HepG2 (cell line): Measurements from ENCODE around the gene IL6R. TPM values are rescaled to one million over a fixed set of nuclear protein-coding genes. Genes with fewer than 3 reads are reported as not detected.

Experiments used
- AFF4 ChIP-seq: sonication (generic); formaldehyde crosslinking; IDR thresholded peaks from 2 replicates; pipeline ENCODE4 v1.4.0; 2020; ENCODE audit warnings: missing genetic modification reagents
- MED13 ChIP-seq: sonication (generic); formaldehyde crosslinking; IDR thresholded peaks from 2 replicates; pipeline ENCODE4 v1.5.0; 2020; ENCODE audit warnings: missing genetic modification reagents
- MED8 ChIP-seq: sonication (generic); formaldehyde crosslinking; IDR thresholded peaks from 2 replicates; pipeline ENCODE4 v1.8.1; 2023; ENCODE audit warnings: mild to moderate bottlenecking, missing genetic modification reagents; ENCODE audit not compliant: insufficient replicate concordance
- NONO ChIP-seq, 2 experiments: fragments of 450-650 bp in 1 of 2; sonication (generic) in 1 of 2; formaldehyde crosslinking in 1 of 2; IDR thresholded peaks in 1 of 2; conservative IDR thresholded peaks in 1 of 2; 2 replicates each; pipeline versions ENCODE4 v1.6.1 to v1.8.0; 2017 to 2022; ENCODE audit warnings: mild to moderate bottlenecking in 1 of 2, missing genetic modification reagents in 1 of 2, moderate library complexity in 1 of 2
- SAFB2 ChIP-seq: sonication (generic); formaldehyde crosslinking; IDR thresholded peaks from 2 replicates; pipeline ENCODE4 v1.5.1; 2020; ENCODE audit warnings: missing genetic modification reagents, low read depth, mild to moderate bottlenecking, borderline replicate concordance
- THAP11 ChIP-seq: IDR thresholded peaks from 2 replicates; pipeline ENCODE4 v1.6.1; 2016; ENCODE audit warnings: missing biosample characterization, missing genetic modification reagents
- ZNF12 ChIP-seq: sonication (generic); formaldehyde crosslinking; IDR thresholded peaks from 2 replicates; pipeline ENCODE4 v1.5.0; 2020; ENCODE audit warnings: missing genetic modification reagents
- polyA plus RNA-seq, 8 experiments: library from polyadenylated mRNA; depleted of rRNA in 3 of 8; stranded (reverse) in 7 of 8; unstranded in 1 of 8; fragments of >200 nt; fragmentation: Illumina TruSeq in 4 of 8; extraction: Trizol in 4 of 8; gene quantifications; 2 replicates each; pipeline versions ENCODE4 v1.2.1 to v1.2.3, GENCODE V29; 2011 to 2016; ENCODE audit warnings: low read depth in 4 of 8, missing spikeins in 1 of 8, mixed read lengths in 1 of 8; ENCODE audit not compliant: insufficient read depth in 1 of 8
- total RNA-seq, 5 experiments: library from RNA; depleted of rRNA; stranded (reverse); fragments of >200 nt; fragmentation: Illumina TruSeq; extraction: Trizol; gene quantifications; 2 replicates each; pipeline ENCODE4 v1.2.3, GENCODE V29; 2016; ENCODE audit warnings: low read depth in 1 of 5
- TF ChIP-seq, protein P1 (sequence below): sonication (generic); formaldehyde crosslinking; IDR thresholded peaks from 2 replicates; pipeline ENCODE4 v1.4.0; 2020; ENCODE audit warnings: mild to moderate bottlenecking, missing genetic modification reagents, borderline replicate concordance
- TF ChIP-seq, protein P2 (sequence below), 2 experiments: fragments of 450-650 bp in 1 of 2; sonication (generic) in 1 of 2; formaldehyde crosslinking; IDR thresholded peaks; 2 replicates each; pipeline versions ENCODE4 v1.5.0 to v1.8.0; 2020 to 2022; ENCODE audit warnings: mild to moderate bottlenecking in 1 of 2, missing genetic modification reagents in 1 of 2
- TF ChIP-seq, protein P3 (sequence below): conservative IDR thresholded peaks from 2 replicates; pipeline ENCODE4 v1.6.1; 2018; ENCODE audit warnings: missing genetic modification reagents
- TF ChIP-seq, protein P4 (sequence below): sonication (generic); formaldehyde crosslinking; IDR thresholded peaks from 2 replicates; pipeline ENCODE4 v1.8.1; 2023; ENCODE audit warnings: missing genetic modification reagents, mild to moderate bottlenecking, borderline replicate concordance

Gene IL6R
- total and polyA plus RNA-seq, 2 of the 13 experiments (the other 11 are each of a cell fraction or from before 2014, with no cell fraction given), result 5.0 to 24.5 TPM

GRCh38 chr1:154404984-154405746 is at the start of gene IL6R (continued):
- TF ChIP-seq, protein P1, sequence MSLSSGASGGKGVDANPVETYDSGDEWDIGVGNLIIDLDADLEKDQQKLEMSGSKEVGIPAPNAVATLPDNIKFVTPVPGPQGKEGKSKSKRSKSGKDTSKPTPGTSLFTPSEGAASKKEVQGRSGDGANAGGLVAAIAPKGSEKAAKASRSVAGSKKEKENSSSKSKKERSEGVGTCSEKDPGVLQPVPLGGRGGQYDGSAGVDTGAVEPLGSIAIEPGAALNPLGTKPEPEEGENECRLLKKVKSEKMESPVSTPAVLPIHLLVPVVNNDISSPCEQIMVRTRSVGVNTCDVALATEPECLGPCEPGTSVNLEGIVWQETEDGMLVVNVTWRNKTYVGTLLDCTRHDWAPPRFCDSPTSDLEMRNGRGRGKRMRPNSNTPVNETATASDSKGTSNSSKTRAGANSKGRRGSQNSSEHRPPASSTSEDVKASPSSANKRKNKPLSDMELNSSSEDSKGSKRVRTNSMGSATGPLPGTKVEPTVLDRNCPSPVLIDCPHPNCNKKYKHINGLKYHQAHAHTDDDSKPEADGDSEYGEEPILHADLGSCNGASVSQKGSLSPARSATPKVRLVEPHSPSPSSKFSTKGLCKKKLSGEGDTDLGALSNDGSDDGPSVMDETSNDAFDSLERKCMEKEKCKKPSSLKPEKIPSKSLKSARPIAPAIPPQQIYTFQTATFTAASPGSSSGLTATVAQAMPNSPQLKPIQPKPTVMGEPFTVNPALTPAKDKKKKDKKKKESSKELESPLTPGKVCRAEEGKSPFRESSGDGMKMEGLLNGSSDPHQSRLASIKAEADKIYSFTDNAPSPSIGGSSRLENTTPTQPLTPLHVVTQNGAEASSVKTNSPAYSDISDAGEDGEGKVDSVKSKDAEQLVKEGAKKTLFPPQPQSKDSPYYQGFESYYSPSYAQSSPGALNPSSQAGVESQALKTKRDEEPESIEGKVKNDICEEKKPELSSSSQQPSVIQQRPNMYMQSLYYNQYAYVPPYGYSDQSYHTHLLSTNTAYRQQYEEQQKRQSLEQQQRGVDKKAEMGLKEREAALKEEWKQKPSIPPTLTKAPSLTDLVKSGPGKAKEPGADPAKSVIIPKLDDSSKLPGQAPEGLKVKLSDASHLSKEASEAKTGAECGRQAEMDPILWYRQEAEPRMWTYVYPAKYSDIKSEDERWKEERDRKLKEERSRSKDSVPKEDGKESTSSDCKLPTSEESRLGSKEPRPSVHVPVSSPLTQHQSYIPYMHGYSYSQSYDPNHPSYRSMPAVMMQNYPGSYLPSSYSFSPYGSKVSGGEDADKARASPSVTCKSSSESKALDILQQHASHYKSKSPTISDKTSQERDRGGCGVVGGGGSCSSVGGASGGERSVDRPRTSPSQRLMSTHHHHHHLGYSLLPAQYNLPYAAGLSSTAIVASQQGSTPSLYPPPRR (CRISPR knock-in tag), result peak; percentile 46; the same call in 1 of the 2 replicates
- TF ChIP-seq, protein P2, sequence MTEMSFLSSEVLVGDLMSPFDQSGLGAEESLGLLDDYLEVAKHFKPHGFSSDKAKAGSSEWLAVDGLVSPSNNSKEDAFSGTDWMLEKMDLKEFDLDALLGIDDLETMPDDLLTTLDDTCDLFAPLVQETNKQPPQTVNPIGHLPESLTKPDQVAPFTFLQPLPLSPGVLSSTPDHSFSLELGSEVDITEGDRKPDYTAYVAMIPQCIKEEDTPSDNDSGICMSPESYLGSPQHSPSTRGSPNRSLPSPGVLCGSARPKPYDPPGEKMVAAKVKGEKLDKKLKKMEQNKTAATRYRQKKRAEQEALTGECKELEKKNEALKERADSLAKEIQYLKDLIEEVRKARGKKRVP (CRISPR knock-in tag; IDR thresholded peaks at IDR 0.05), result peak in 1 of 2 experiments; percentile 85; a peak in 2 of 4 replicates
- TF ChIP-seq THAP11 (CRISPR knock-in tag), result peak; percentile 72
- TF ChIP-seq AFF4, result no peak
- TF ChIP-seq, protein P3, sequence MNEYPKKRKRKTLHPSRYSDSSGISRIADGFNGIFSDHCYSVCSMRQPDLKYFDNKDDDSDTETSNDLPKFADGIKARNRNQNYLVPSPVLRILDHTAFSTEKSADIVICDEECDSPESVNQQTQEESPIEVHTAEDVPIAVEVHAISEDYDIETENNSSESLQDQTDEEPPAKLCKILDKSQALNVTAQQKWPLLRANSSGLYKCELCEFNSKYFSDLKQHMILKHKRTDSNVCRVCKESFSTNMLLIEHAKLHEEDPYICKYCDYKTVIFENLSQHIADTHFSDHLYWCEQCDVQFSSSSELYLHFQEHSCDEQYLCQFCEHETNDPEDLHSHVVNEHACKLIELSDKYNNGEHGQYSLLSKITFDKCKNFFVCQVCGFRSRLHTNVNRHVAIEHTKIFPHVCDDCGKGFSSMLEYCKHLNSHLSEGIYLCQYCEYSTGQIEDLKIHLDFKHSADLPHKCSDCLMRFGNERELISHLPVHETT (CRISPR knock-in tag), result peak; percentile 45; the same call in 1 of the 2 replicates
- TF ChIP-seq, protein P4, sequence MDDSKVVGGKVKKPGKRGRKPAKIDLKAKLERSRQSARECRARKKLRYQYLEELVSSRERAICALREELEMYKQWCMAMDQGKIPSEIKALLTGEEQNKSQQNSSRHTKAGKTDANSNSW (CRISPR knock-in tag), result no peak; the same call in 1 of the 2 replicates
- TF ChIP-seq MED13, result no peak
- TF ChIP-seq NONO (IDR thresholded peaks at IDR 0.05), result no peak
- no peak for TF ChIP-seq NONO (CRISPR knock-in tag; conservative IDR thresholded peaks at IDR 0.05)
- 0 out of 2 replicates have a peak, but pooled peaks have one; percentile 52 for TF ChIP-seq ZNF12 (CRISPR knock-in tag)
- no peak for TF ChIP-seq SAFB2 (CRISPR knock-in tag)
- no peak for TF ChIP-seq MED8 (CRISPR knock-in tag)
